IMR-90 (cell line): Measurements from ENCODE around the gene AKIRIN2.

Experiments
- CHD1 ChIP-seq: IDR thresholded peaks from 2 replicates; pipeline ENCODE4 v1.6.1; 2012; ENCODE audit warnings: low read depth, low read length, improper control_type of control experiment
- FOS ChIP-seq: fragments of 150-350 bp; IDR thresholded peaks from 2 replicates; pipeline ENCODE4 v1.6.1; 2016; ENCODE audit warnings: low read depth, low read length
- MXI1 ChIP-seq: IDR thresholded peaks from 2 replicates; pipeline ENCODE4 v1.6.1; 2012; ENCODE audit warnings: low read depth, mild to moderate bottlenecking, low read length, moderate library complexity, borderline replicate concordance
- POLR2A ChIP-seq: IDR thresholded peaks from 2 replicates; pipeline ENCODE4 v1.6.1; 2012; ENCODE audit warnings: mild to moderate bottlenecking, low read depth, low read length
- RAD21 ChIP-seq: IDR thresholded peaks from 2 replicates; pipeline ENCODE4 v1.6.1; 2012; ENCODE audit warnings: low read length, improper control_type of control experiment
- RCOR1 ChIP-seq: IDR thresholded peaks from 2 replicates; pipeline ENCODE4 v1.6.1; 2012; ENCODE audit warnings: mild to moderate bottlenecking, low read length, improper control_type of control experiment; ENCODE audit not compliant: insufficient replicate concordance
- RFX5 ChIP-seq: IDR thresholded peaks from 2 replicates; pipeline ENCODE4 v1.8.0; 2012; ENCODE audit warnings: low read depth, mild to moderate bottlenecking, low read length, moderate library complexity
- USF2 ChIP-seq: fragments of 150-350 bp; IDR thresholded peaks from 2 replicates; pipeline ENCODE4 v1.6.1; 2017; ENCODE audit warnings: mild to moderate bottlenecking, antibody characterized with exemption, low read length, low read depth
- TF ChIP-seq, protein P1 (sequence below): conservative IDR thresholded peaks from 2 replicates; pipeline ENCODE4 v1.5.1; 2012; ENCODE audit warnings: mild to moderate bottlenecking, low read depth, low read length, improper control_type of control experiment

- TF ChIP-seq RAD21 (no peak), RFX5 (no peak), POLR2A (no peak), USF2 (no peak), RCOR1 (no peak), FOS (no peak), MXI1 (no peak), CHD1 (no peak)
- TF ChIP-seq, protein P1, sequence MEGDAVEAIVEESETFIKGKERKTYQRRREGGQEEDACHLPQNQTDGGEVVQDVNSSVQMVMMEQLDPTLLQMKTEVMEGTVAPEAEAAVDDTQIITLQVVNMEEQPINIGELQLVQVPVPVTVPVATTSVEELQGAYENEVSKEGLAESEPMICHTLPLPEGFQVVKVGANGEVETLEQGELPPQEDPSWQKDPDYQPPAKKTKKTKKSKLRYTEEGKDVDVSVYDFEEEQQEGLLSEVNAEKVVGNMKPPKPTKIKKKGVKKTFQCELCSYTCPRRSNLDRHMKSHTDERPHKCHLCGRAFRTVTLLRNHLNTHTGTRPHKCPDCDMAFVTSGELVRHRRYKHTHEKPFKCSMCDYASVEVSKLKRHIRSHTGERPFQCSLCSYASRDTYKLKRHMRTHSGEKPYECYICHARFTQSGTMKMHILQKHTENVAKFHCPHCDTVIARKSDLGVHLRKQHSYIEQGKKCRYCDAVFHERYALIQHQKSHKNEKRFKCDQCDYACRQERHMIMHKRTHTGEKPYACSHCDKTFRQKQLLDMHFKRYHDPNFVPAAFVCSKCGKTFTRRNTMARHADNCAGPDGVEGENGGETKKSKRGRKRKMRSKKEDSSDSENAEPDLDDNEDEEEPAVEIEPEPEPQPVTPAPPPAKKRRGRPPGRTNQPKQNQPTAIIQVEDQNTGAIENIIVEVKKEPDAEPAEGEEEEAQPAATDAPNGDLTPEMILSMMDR, result no peak
These were observed 15.0 kb upstream of the AKIRIN2 start for GRCh38 chr6:87716928-87717614.
